Subcutaneous abdominal adipose tissue (tissue), 5 donors: ENCODE data around the gene NFASC.

Experiments used
- H3K27ac ChIP-seq: one replicate; pipeline ENCODE4 v1.7.0; 2013; ENCODE audit warnings: low read depth, mild to moderate bottlenecking, inconsistent platforms, low read length, moderate library complexity
- H3K27me3 ChIP-seq, 5 donors: one replicate each; pipeline ENCODE4 v1.7.0; 2013; ENCODE audit warnings: low read length in 5 of 5, inconsistent platforms in 1 of 5; ENCODE audit not compliant: control insufficient read depth in 5 of 5, insufficient read depth in 4 of 5
- H3K36me3 ChIP-seq, 5 donors: one replicate each; pipeline ENCODE4 v1.7.0; 2013; ENCODE audit warnings: low read length in 5 of 5; ENCODE audit not compliant: control insufficient read depth in 5 of 5, insufficient read depth in 5 of 5
- H3K4me1 ChIP-seq, 5 donors: one replicate each; pipeline ENCODE4 v1.7.0; 2013; ENCODE audit warnings: low read length in 5 of 5, mild to moderate bottlenecking in 3 of 5, moderate library complexity in 1 of 5; ENCODE audit not compliant: control insufficient read depth in 5 of 5, insufficient read depth in 5 of 5
- H3K4me3 ChIP-seq, 5 donors: one replicate each; pipeline ENCODE4 v1.7.0; 2013; ENCODE audit warnings: low read length in 5 of 5, low read depth in 1 of 5
- H3K9ac ChIP-seq, 5 donors: one replicate each; pipeline ENCODE4 v1.7.0; 2013; ENCODE audit warnings: low read length in 5 of 5, mild to moderate bottlenecking in 4 of 5, moderate library complexity in 3 of 5
- H3K9me3 ChIP-seq, 5 donors: one replicate each; pipeline ENCODE4 v1.7.0; 2013; ENCODE audit warnings: low read length in 5 of 5; ENCODE audit not compliant: control insufficient read depth in 5 of 5
- donor health status: healthy.
- donor health status: healthy.
- donor health status: healthy.
- donor health status: healthy.
- donor health status: healthy.

The NFASC gene

GRCh38 chr1:205038132-205038786 is 167.6 kb downstream of the NFASC start:
- H3K27ac ChIP-seq, result no peak overlapping the region
- H3K36me3 ChIP-seq, result no peaks in the 10 kb centered on the region
- peaks cover 6 to 22% (median 12%) of the 10 kb centered on the region in 5 donors for H3K27me3 ChIP-seq
- no peak overlapping the region for H3K4me3 ChIP-seq
- H3K9ac ChIP-seq, result no peak overlapping the region
- no peaks in the 10 kb centered on the region for H3K9me3 ChIP-seq
- no peaks in the 10 kb centered on the region for H3K4me1 ChIP-seq

- Histone ChIP-seq H3K4me1 (peaks cover 0 to 5% (median 0%) of the 10 kb centered on the region in 5 donors), H3K36me3 (no peaks in the 10 kb centered on the region), H3K27me3 (peaks cover 16 to 44% (median 34%) of the 10 kb centered on the region in 5 donors), H3K27ac (no peak overlapping the region), H3K9ac (no peak overlapping the region), H3K9me3 (no peaks in the 10 kb centered on the region), H3K4me3 (no peak overlapping the region)
Measured at GRCh38 chr1:205041001-205041715, 170.5 kb downstream of the NFASC start.

GRCh38 chr1:205041998-205042910 is 171.6 kb downstream of the NFASC start:
- Histone ChIP-seq H3K36me3 (no peaks in the 10 kb centered on the region), H3K4me1 (peaks cover 0 to 5% (median 0%) of the 10 kb centered on the region in 5 donors), H3K9me3 (no peaks in the 10 kb centered on the region), H3K9ac (no peak overlapping the region), H3K27me3 (peaks cover 16 to 52% (median 37%) of the 10 kb centered on the region in 5 donors), H3K4me3 (no peak overlapping the region), H3K27ac (no peak overlapping the region)

- Histone ChIP-seq H3K4me1 (peaks cover 0 to 6% (median 0%) of the 10 kb centered on the region in 5 donors), H3K9me3 (no peaks in the 10 kb centered on the region), H3K27ac (no peak within 1 kb of the TSS), H3K9ac (no peak within 1 kb of the TSS), H3K4me3 (no peak within 1 kb of the TSS), H3K27me3 (peaks cover 16 to 52% (median 40%) of the 10 kb centered on the region in 5 donors), H3K36me3 (no peaks in the 10 kb centered on the region)
Measured at GRCh38 chr1:205042911-205043806, 172.5 kb downstream of the NFASC start, which contains the start of gene CNTN2. CNTN2 (plus strand) TSS chr1:205043212; CDS start chr1:205053186, 9,974 bp downstream.

- no peak overlapping the region for H3K27ac ChIP-seq
- H3K9ac ChIP-seq, result no peak overlapping the region
- H3K4me3 ChIP-seq, result no peak overlapping the region
- H3K27me3 ChIP-seq, result peaks cover 16 to 52% (median 40%) of the 10 kb centered on the region in 5 donors
- H3K4me1 ChIP-seq, result peaks cover 0 to 13% (median 0%) of the 10 kb centered on the region in 5 donors
- no peaks in the 10 kb centered on the region for H3K9me3 ChIP-seq
- no peaks in the 10 kb centered on the region for H3K36me3 ChIP-seq
Measured at GRCh38 chr1:205043866-205044265, 173.2 kb downstream of the NFASC start.

GRCh38 chr1:205044741-205045140 is 174.1 kb downstream of the NFASC start:
- Histone ChIP-seq H3K9ac (no peak overlapping the region), H3K4me3 (no peak overlapping the region), H3K27me3 (peaks cover 16 to 52% (median 40%) of the 10 kb centered on the region in 5 donors), H3K9me3 (no peaks in the 10 kb centered on the region), H3K27ac (no peak overlapping the region), H3K4me1 (peaks cover 0 to 22% (median 8%) of the 10 kb centered on the region in 5 donors), H3K36me3 (no peaks in the 10 kb centered on the region)

GRCh38 chr1:205045146-205045545 is 174.5 kb downstream of the NFASC start:
- peaks cover 0 to 23% (median 9%) of the 10 kb centered on the region in 5 donors for H3K4me1 ChIP-seq
- no peak overlapping the region for H3K4me3 ChIP-seq
- H3K27me3 ChIP-seq, result peaks cover 16 to 52% (median 40%) of the 10 kb centered on the region in 5 donors
- no peaks in the 10 kb centered on the region for H3K9me3 ChIP-seq
- no peaks in the 10 kb centered on the region for H3K36me3 ChIP-seq
- no peak overlapping the region for H3K9ac ChIP-seq
- no peak overlapping the region for H3K27ac ChIP-seq

- Histone ChIP-seq H3K36me3 (no peaks in the 10 kb centered on the region), H3K4me3 (no peak overlapping the region), H3K4me1 (peaks cover 0 to 23% (median 9%) of the 10 kb centered on the region in 5 donors), H3K9ac (no peak overlapping the region), H3K27ac (no peak overlapping the region), H3K9me3 (no peaks in the 10 kb centered on the region), H3K27me3 (peaks cover 13 to 41% (median 33%) of the 10 kb centered on the region in 5 donors)
Measured at GRCh38 chr1:205046870-205047269, 176.2 kb downstream of the NFASC start.

- Histone ChIP-seq H3K27ac (no peak overlapping the region), H3K4me3 (no peak overlapping the region), H3K36me3 (no peaks in the 10 kb centered on the region), H3K4me1 (peaks cover 0 to 23% (median 9%) of the 10 kb centered on the region in 5 donors), H3K27me3 (peaks cover 10 to 33% (median 30%) of the 10 kb centered on the region in 5 donors), H3K9me3 (no peaks in the 10 kb centered on the region), H3K9ac (no peak overlapping the region)
Measured at GRCh38 chr1:205047764-205048231, 177.1 kb downstream of the NFASC start.
